ENCODE results near the gene CFLAR. TPM values are rescaled to one million over a fixed set of nuclear protein-coding genes. Genes with fewer than 3 reads are reported as not detected.

CFLAR gene
- total and polyA plus RNA-seq, 3 experiments from 2014 or later = 172 to 303 (median 291) TPM

GRCh38 chr2:201196003-201196402 lies 80.0 kb downstream of the CFLAR start:
- CTCF ChIA-PET = interaction anchor here (1.5 to 6.6 kb wide), 4 partner anchors 13 to 168 kb away, joined by 4 to 58 read pairs (median 10); partner anchors contain the start of gene CASP10
- Histone ChIP-seq H3K27me3 (ENCODE audit: insufficient read depth, low read length, poor library complexity, severe bottlenecking) (no peaks in the 10 kb centered on the region), H3K27ac (ENCODE audit: low read depth, low read length) (no peak overlapping the region), H3K4me3 (ENCODE audit: low read length) (no peak overlapping the region), H3K4me1 (ENCODE audit: insufficient read depth, low read length) (peaks cover 51% of the 10 kb centered on the region), H3K36me3 (ENCODE audit: insufficient read depth, low read length) (peaks cover 28% of the 10 kb centered on the region), H3K9me3 (ENCODE audit: low read length) (no peaks in the 10 kb centered on the region)
- Mint-ChIP-seq H3K4me1 (peaks cover 45 to 64% (median 59%) of the 10 kb centered on the region in 3 donors), H3K9me3 (no peaks in the 10 kb centered on the region), H3K27me3 (no peaks in the 10 kb centered on the region), H3K27ac (peak overlapping the region; percentile 43 to 93 (median 76)), H3K4me3 (no peak overlapping the region), H3K36me3 (peaks cover 0 to 46% (median 15%) of the 10 kb centered on the region in 3 donors)
- no peak for DNase-seq
- POLR2A ChIA-PET = interaction anchor here (0.5 kb wide), 1 partner anchor 13 kb away, joined by 3 read pairs; the partner anchor contains the start of gene CASP10

GRCh38 chr2:201196803-201197202 lies 80.8 kb downstream of the CFLAR start:
- DNase-seq = no peak
- no peaks in the 10 kb centered on the region for H3K9me3 Mint-ChIP-seq
- H3K27me3 Mint-ChIP-seq = no peaks in the 10 kb centered on the region
- Histone ChIP-seq H3K4me3 (ENCODE audit: low read length) (no peak overlapping the region), H3K9me3 (ENCODE audit: low read length) (no peaks in the 10 kb centered on the region), H3K27ac (ENCODE audit: low read depth, low read length) (no peak overlapping the region), H3K4me1 (ENCODE audit: insufficient read depth, low read length) (peaks cover 43% of the 10 kb centered on the region), H3K36me3 (ENCODE audit: insufficient read depth, low read length) (peaks cover 28% of the 10 kb centered on the region), H3K27me3 (ENCODE audit: insufficient read depth, low read length, poor library complexity, severe bottlenecking) (no peaks in the 10 kb centered on the region)
- CTCF ChIA-PET = interaction anchor here (1.0 to 6.6 kb wide), 4 partner anchors 14 to 167 kb away, joined by 3 to 58 read pairs (median 10); partner anchors contain the start of gene CASP10
- H3K36me3 Mint-ChIP-seq = peaks cover 3 to 50% (median 15%) of the 10 kb centered on the region in 3 donors
- no peak overlapping the region for H3K4me3 Mint-ChIP-seq
- H3K27ac Mint-ChIP-seq = peak overlapping the region in 5 of 8 donors; percentile 48 to 88 (median 70)
- H3K4me1 Mint-ChIP-seq = peaks cover 37 to 56% (median 55%) of the 10 kb centered on the region in 3 donors
- POLR2A ChIA-PET = interaction anchor here (0.5 kb wide), 1 partner anchor 10 kb away, joined by 3 read pairs; no protein-coding TSS in a partner anchor

GRCh38 chr2:201197781-201198180 lies 81.8 kb downstream of the CFLAR start:
- no peaks in the 10 kb centered on the region for H3K27me3 ChIP-seq (ENCODE audit: insufficient read depth, low read length, poor library complexity, severe bottlenecking)
- POLR2A ChIA-PET = no interaction called here
- H3K27me3 Mint-ChIP-seq = no peaks in the 10 kb centered on the region
- peak overlapping the region in 3 of 8 donors; percentile 25 to 34 (median 29) for H3K27ac Mint-ChIP-seq
- H3K4me1 ChIP-seq (ENCODE audit: insufficient read depth, low read length) = peaks cover 34% of the 10 kb centered on the region
- H3K4me1 Mint-ChIP-seq = peaks cover 28 to 46% (median 45%) of the 10 kb centered on the region in 3 donors
- H3K4me3 Mint-ChIP-seq = no peak overlapping the region
- no peaks in the 10 kb centered on the region for H3K9me3 Mint-ChIP-seq
- no peak overlapping the region for H3K27ac ChIP-seq (ENCODE audit: low read depth, low read length)
- H3K36me3 ChIP-seq (ENCODE audit: insufficient read depth, low read length) = peaks cover 28% of the 10 kb centered on the region
- CTCF ChIA-PET = interaction anchor here (1.0 kb wide), 1 partner anchor 26 kb away, joined by 3 read pairs; no protein-coding TSS in a partner anchor
- no peaks in the 10 kb centered on the region for H3K9me3 ChIP-seq (ENCODE audit: low read length)
- H3K4me3 ChIP-seq (ENCODE audit: low read length) = no peak overlapping the region
- DNase-seq = no peak
- H3K36me3 Mint-ChIP-seq = peaks cover 3 to 52% (median 15%) of the 10 kb centered on the region in 3 donors

- H3K36me3 ChIP-seq (ENCODE audit: insufficient read depth, low read length) = peaks cover 28% of the 10 kb centered on the region
- CTCF ChIA-PET = interaction anchor here (3.7 kb wide), 1 partner anchor 32 kb away, joined by 14 read pairs; no protein-coding TSS in a partner anchor
- no peak for DNase-seq
- no peak overlapping the region for H3K27ac ChIP-seq (ENCODE audit: low read depth, low read length)
- no peaks in the 10 kb centered on the region for H3K9me3 ChIP-seq (ENCODE audit: low read length)
- peaks cover 25% of the 10 kb centered on the region for H3K4me1 ChIP-seq (ENCODE audit: insufficient read depth, low read length)
- peaks cover 3 to 55% (median 17%) of the 10 kb centered on the region in 3 donors for H3K36me3 Mint-ChIP-seq
- H3K27ac Mint-ChIP-seq = peak overlapping the region in 5 of 8 donors; percentile 2 to 82 (median 54)
- no peaks in the 10 kb centered on the region for H3K27me3 ChIP-seq (ENCODE audit: insufficient read depth, low read length, poor library complexity, severe bottlenecking)
- no peaks in the 10 kb centered on the region for H3K9me3 Mint-ChIP-seq
- no peak overlapping the region for H3K4me3 Mint-ChIP-seq
- H3K4me3 ChIP-seq (ENCODE audit: low read length) = no peak overlapping the region
- H3K27me3 Mint-ChIP-seq = no peaks in the 10 kb centered on the region
- H3K4me1 Mint-ChIP-seq = peaks cover 14 to 29% (median 27%) of the 10 kb centered on the region in 3 donors
- POLR2A ChIA-PET = no interaction called here
Measured at GRCh38 chr2:201199847-201200246, 83.9 kb downstream of the CFLAR start.

- H3K4me3 ChIP-seq (ENCODE audit: low read length) = no peak overlapping the region
- Mint-ChIP-seq H3K4me3 (no peak overlapping the region), H3K27ac (peak overlapping the region in 5 of 8 donors; percentile 2 to 82 (median 55)), H3K27me3 (no peaks in the 10 kb centered on the region), H3K4me1 (peaks cover 11 to 28% (median 23%) of the 10 kb centered on the region in 3 donors), H3K36me3 (peaks cover 3 to 55% (median 17%) of the 10 kb centered on the region in 3 donors), H3K9me3 (no peaks in the 10 kb centered on the region)
- no peak overlapping the region for H3K27ac ChIP-seq (ENCODE audit: low read depth, low read length)
- peaks cover 25% of the 10 kb centered on the region for H3K4me1 ChIP-seq (ENCODE audit: insufficient read depth, low read length)
- no peaks in the 10 kb centered on the region for H3K27me3 ChIP-seq (ENCODE audit: insufficient read depth, low read length, poor library complexity, severe bottlenecking)
- POLR2A ChIA-PET = no interaction called here
- DNase-seq = no peak
- CTCF ChIA-PET = interaction anchor here (3.7 kb wide), 1 partner anchor 32 kb away, joined by 14 read pairs; no protein-coding TSS in a partner anchor
- no peaks in the 10 kb centered on the region for H3K9me3 ChIP-seq (ENCODE audit: low read length)
- H3K36me3 ChIP-seq (ENCODE audit: insufficient read depth, low read length) = peaks cover 28% of the 10 kb centered on the region
Measured at GRCh38 chr2:201200345-201200744, 84.4 kb downstream of the CFLAR start.

GRCh38 chr2:201201371-201201770 lies 85.4 kb downstream of the CFLAR start:
- CTCF ChIA-PET = interaction anchor here (3.7 kb wide), 1 partner anchor 31 kb away, joined by 14 read pairs; no protein-coding TSS in a partner anchor
- Histone ChIP-seq H3K4me3 (ENCODE audit: low read length) (no peak overlapping the region), H3K4me1 (ENCODE audit: insufficient read depth, low read length) (peaks cover 20% of the 10 kb centered on the region), H3K27ac (ENCODE audit: low read depth, low read length) (no peak overlapping the region), H3K9me3 (ENCODE audit: low read length) (no peaks in the 10 kb centered on the region), H3K36me3 (ENCODE audit: insufficient read depth, low read length) (peaks cover 21% of the 10 kb centered on the region), H3K27me3 (ENCODE audit: insufficient read depth, low read length, poor library complexity, severe bottlenecking) (no peaks in the 10 kb centered on the region)
- POLR2A ChIA-PET = no interaction called here
- DNase-seq = peak in 1 of 5 donors; percentile 39
- Mint-ChIP-seq H3K36me3 (peaks cover 3 to 51% (median 13%) of the 10 kb centered on the region in 3 donors), H3K27me3 (no peaks in the 10 kb centered on the region), H3K4me1 (peaks cover 8 to 22% (median 14%) of the 10 kb centered on the region in 3 donors), H3K27ac (peak overlapping the region in 4 of 8 donors; percentile 47 to 89 (median 66)), H3K4me3 (no peak overlapping the region), H3K9me3 (no peaks in the 10 kb centered on the region)

GRCh38 chr2:201203916-201204654 lies 88.1 kb downstream of the CFLAR start:
- no peak overlapping the region for H3K27ac ChIP-seq (ENCODE audit: low read depth, low read length)
- Mint-ChIP-seq H3K4me1 (peaks cover 8 to 12% (median 10%) of the 10 kb centered on the region in 3 donors), H3K27ac (no peak overlapping the region), H3K27me3 (no peaks in the 10 kb centered on the region), H3K36me3 (peaks cover 10 to 53% (median 17%) of the 10 kb centered on the region in 3 donors), H3K9me3 (no peaks in the 10 kb centered on the region), H3K4me3 (peak overlapping the region in 1 of 7 donors; percentile 36)
- no peak overlapping the region for H3K4me3 ChIP-seq (ENCODE audit: low read length)
- CTCF ChIA-PET = no interaction called here
- no peaks in the 10 kb centered on the region for H3K27me3 ChIP-seq (ENCODE audit: insufficient read depth, low read length, poor library complexity, severe bottlenecking)
- peaks cover 20% of the 10 kb centered on the region for H3K4me1 ChIP-seq (ENCODE audit: insufficient read depth, low read length)
- POLR2A ChIA-PET = no interaction called here
- H3K9me3 ChIP-seq (ENCODE audit: low read length) = no peaks in the 10 kb centered on the region
- no peak for DNase-seq
- H3K36me3 ChIP-seq (ENCODE audit: insufficient read depth, low read length) = peaks cover 16% of the 10 kb centered on the region
